ENCODE data around the gene TGM4. TPM values are rescaled to one million over a fixed set of nuclear protein-coding genes. Genes with fewer than 3 reads are reported as not detected.

The TGM4 gene
- not detected in 2 replicates for total RNA-seq (2014; rRNA removed; shearing (Covaris generic))
- not detected in 2 replicates for polyA plus RNA-seq (2016; fragmentation: Nextera tagmentation; extraction: Ambion mirVana)
- long read RNA-seq, result 0 reads

DNA sequence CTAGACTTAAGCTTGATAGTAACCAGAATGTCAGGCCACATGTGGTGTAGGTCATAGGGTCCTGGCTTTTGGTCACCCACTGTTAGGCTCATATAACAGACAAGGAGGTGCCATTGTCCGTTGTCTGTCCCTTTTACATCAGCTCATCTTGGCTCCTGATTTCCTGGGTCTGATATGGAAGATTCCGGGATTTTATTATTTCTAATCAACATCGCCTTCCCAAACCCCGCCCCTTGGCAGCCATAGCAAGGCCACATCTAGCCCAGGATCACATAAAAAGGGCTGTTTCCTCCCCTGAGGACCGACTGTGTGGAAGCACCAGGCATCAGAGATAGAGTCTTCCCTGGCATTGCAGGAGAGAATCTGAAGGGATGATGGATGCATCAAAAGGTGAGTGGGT lies at the start of gene TGM4:
TSS of gene TGM4 (plus strand) at position 301 of the 400 bp plus-strand sequence. CDS start at position 372, 71 bp downstream.
- H4K20me1 ChIP-seq (replicated peaks; ENCODE audit: insufficient read depth), result no peaks in the 10 kb centered on the region
- no peaks in the 10 kb centered on the region for H3K4me1 ChIP-seq (ENCODE audit: insufficient read depth)
- H2AFZ ChIP-seq, result no peak within 1 kb of the TSS
- no peaks in the 10 kb centered on the region for H3K79me2 ChIP-seq (replicated peaks; ENCODE audit: insufficient read depth)
- no peak for DNase-seq (ENCODE audit: low spot score)
- no peaks in the 10 kb centered on the region for H3K9me3 Mint-ChIP-seq
- no peaks in the 10 kb centered on the region for H3K36me3 ChIP-seq (ENCODE audit: insufficient read depth)
- TF ChIP-seq, protein P1, sequence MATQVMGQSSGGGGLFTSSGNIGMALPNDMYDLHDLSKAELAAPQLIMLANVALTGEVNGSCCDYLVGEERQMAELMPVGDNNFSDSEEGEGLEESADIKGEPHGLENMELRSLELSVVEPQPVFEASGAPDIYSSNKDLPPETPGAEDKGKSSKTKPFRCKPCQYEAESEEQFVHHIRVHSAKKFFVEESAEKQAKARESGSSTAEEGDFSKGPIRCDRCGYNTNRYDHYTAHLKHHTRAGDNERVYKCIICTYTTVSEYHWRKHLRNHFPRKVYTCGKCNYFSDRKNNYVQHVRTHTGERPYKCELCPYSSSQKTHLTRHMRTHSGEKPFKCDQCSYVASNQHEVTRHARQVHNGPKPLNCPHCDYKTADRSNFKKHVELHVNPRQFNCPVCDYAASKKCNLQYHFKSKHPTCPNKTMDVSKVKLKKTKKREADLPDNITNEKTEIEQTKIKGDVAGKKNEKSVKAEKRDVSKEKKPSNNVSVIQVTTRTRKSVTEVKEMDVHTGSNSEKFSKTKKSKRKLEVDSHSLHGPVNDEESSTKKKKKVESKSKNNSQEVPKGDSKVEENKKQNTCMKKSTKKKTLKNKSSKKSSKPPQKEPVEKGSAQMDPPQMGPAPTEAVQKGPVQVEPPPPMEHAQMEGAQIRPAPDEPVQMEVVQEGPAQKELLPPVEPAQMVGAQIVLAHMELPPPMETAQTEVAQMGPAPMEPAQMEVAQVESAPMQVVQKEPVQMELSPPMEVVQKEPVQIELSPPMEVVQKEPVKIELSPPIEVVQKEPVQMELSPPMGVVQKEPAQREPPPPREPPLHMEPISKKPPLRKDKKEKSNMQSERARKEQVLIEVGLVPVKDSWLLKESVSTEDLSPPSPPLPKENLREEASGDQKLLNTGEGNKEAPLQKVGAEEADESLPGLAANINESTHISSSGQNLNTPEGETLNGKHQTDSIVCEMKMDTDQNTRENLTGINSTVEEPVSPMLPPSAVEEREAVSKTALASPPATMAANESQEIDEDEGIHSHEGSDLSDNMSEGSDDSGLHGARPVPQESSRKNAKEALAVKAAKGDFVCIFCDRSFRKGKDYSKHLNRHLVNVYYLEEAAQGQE (IDR thresholded peaks at IDR 0.05; ENCODE audit: unreplicated experiment), result no peak
- TF ChIP-seq, protein P2, sequence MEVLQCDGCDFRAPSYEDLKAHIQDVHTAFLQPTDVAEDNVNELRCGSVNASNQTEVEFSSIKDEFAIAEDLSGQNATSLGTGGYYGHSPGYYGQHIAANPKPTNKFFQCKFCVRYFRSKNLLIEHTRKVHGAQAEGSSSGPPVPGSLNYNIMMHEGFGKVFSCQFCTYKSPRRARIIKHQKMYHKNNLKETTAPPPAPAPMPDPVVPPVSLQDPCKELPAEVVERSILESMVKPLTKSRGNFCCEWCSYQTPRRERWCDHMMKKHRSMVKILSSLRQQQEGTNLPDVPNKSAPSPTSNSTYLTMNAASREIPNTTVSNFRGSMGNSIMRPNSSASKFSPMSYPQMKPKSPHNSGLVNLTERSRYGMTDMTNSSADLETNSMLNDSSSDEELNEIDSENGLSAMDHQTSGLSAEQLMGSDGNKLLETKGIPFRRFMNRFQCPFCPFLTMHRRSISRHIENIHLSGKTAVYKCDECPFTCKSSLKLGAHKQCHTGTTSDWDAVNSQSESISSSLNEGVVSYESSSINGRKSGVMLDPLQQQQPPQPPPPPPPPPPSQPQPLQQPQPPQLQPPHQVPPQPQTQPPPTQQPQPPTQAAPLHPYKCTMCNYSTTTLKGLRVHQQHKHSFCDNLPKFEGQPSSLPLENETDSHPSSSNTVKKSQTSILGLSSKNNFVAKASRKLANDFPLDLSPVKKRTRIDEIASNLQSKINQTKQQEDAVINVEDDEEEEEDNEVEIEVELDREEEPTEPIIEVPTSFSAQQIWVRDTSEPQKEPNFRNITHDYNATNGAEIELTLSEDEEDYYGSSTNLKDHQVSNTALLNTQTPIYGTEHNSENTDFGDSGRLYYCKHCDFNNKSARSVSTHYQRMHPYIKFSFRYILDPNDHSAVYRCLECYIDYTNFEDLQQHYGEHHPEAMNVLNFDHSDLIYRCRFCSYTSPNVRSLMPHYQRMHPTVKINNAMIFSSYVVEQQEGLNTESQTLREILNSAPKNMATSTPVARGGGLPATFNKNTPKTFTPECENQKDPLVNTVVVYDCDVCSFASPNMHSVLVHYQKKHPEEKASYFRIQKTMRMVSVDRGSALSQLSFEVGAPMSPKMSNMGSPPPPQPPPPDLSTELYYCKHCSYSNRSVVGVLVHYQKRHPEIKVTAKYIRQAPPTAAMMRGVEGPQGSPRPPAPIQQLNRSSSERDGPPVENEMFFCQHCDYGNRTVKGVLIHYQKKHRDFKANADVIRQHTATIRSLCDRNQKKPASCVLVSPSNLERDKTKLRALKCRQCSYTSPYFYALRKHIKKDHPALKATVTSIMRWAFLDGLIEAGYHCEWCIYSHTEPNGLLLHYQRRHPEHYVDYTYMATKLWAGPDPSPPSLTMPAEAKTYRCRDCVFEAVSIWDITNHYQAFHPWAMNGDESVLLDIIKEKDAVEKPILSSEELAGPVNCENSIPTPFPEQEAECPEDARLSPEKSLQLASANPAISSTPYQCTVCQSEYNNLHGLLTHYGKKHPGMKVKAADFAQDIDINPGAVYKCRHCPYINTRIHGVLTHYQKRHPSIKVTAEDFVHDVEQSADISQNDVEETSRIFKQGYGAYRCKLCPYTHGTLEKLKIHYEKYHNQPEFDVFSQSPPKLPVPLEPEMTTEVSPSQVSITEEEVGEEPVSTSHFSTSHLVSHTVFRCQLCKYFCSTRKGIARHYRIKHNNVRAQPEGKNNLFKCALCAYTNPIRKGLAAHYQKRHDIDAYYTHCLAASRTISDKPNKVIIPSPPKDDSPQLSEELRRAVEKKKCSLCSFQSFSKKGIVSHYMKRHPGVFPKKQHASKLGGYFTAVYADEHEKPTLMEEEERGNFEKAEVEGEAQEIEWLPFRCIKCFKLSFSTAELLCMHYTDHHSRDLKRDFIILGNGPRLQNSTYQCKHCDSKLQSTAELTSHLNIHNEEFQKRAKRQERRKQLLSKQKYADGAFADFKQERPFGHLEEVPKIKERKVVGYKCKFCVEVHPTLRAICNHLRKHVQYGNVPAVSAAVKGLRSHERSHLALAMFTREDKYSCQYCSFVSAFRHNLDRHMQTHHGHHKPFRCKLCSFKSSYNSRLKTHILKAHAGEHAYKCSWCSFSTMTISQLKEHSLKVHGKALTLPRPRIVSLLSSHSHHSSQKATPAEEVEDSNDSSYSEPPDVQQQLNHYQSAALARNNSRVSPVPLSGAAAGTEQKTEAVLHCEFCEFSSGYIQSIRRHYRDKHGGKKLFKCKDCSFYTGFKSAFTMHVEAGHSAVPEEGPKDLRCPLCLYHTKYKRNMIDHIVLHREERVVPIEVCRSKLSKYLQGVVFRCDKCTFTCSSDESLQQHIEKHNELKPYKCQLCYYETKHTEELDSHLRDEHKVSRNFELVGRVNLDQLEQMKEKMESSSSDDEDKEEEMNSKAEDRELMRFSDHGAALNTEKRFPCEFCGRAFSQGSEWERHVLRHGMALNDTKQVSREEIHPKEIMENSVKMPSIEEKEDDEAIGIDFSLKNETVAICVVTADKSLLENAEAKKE (CRISPR knock-in tag; IDR thresholded peaks at IDR 0.05), result no peak
- TF ChIP-seq ZNF331 (CRISPR knock-in tag; IDR thresholded peaks at IDR 0.05; ENCODE audit: low read depth), result no peak
- TF ChIP-seq CREB1 (CRISPR knock-in tag; IDR thresholded peaks at IDR 0.05; ENCODE audit: low read depth), result no peak
- no peak for TF ChIP-seq NANOG (IDR thresholded peaks at IDR 0.05; ENCODE audit: borderline replicate concordance)
- TF ChIP-seq JUNB (IDR thresholded peaks at IDR 0.05; ENCODE audit: unreplicated experiment), result no peak
- TF ChIP-seq, protein P3, sequence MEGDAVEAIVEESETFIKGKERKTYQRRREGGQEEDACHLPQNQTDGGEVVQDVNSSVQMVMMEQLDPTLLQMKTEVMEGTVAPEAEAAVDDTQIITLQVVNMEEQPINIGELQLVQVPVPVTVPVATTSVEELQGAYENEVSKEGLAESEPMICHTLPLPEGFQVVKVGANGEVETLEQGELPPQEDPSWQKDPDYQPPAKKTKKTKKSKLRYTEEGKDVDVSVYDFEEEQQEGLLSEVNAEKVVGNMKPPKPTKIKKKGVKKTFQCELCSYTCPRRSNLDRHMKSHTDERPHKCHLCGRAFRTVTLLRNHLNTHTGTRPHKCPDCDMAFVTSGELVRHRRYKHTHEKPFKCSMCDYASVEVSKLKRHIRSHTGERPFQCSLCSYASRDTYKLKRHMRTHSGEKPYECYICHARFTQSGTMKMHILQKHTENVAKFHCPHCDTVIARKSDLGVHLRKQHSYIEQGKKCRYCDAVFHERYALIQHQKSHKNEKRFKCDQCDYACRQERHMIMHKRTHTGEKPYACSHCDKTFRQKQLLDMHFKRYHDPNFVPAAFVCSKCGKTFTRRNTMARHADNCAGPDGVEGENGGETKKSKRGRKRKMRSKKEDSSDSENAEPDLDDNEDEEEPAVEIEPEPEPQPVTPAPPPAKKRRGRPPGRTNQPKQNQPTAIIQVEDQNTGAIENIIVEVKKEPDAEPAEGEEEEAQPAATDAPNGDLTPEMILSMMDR (conservative IDR thresholded peaks at IDR 0.05; ENCODE audit: low read depth in 2 of 2), result no peak
- no peak for TF ChIP-seq EZH2phosphoT487 (IDR thresholded peaks at IDR 0.05; ENCODE audit: unreplicated experiment)
- no peak for TF ChIP-seq ZNF114 (CRISPR knock-in tag; IDR thresholded peaks at IDR 0.05)
- TF ChIP-seq, protein P4, sequence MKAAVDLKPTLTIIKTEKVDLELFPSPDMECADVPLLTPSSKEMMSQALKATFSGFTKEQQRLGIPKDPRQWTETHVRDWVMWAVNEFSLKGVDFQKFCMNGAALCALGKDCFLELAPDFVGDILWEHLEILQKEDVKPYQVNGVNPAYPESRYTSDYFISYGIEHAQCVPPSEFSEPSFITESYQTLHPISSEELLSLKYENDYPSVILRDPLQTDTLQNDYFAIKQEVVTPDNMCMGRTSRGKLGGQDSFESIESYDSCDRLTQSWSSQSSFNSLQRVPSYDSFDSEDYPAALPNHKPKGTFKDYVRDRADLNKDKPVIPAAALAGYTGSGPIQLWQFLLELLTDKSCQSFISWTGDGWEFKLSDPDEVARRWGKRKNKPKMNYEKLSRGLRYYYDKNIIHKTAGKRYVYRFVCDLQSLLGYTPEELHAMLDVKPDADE (IDR thresholded peaks at IDR 0.05), result no peak
- TF ChIP-seq POLR2AphosphoS5 (IDR thresholded peaks at IDR 0.05; ENCODE audit: low read depth), result no peak
- no peak for TF ChIP-seq STAT1 (IDR thresholded peaks at IDR 0.05; ENCODE audit: unreplicated experiment)
- no peak for TF ChIP-seq EZH2 (IDR thresholded peaks at IDR 0.05; ENCODE audit: low read depth, unreplicated experiment)
- H3K27ac ChIP-seq (ENCODE audit: low read depth), result no peak within 1 kb of the TSS
- H3K27me3 Mint-ChIP-seq (ENCODE audit: insufficient read depth, low read depth, poor library complexity), result peaks cover 2% of the 10 kb centered on the region
- no peaks in the 10 kb centered on the region for H3F3A ChIP-seq (replicated peaks; ENCODE audit: low read depth)
- H3K27me3 ChIP-seq (ENCODE audit: insufficient read depth), result no peaks in the 10 kb centered on the region
- no peaks in the 10 kb centered on the region for H3K9me2 ChIP-seq (ENCODE audit: insufficient read depth)
- H3K4me1 Mint-ChIP-seq, result peaks cover 2% of the 10 kb centered on the region; the same call in 2 of the 3 replicates
- no peak within 1 kb of the TSS for H3K4me3 Mint-ChIP-seq
- H3K27ac Mint-ChIP-seq, result no peak within 1 kb of the TSS
- H3K4me2 ChIP-seq, result no peak within 1 kb of the TSS
- H3K4me3 ChIP-seq, result no peak within 1 kb of the TSS
- H3K36me3 Mint-ChIP-seq (ENCODE audit: low read depth), result no peaks in the 10 kb centered on the region
- ATAC-seq, result no peak
